Measurements from ENCODE around the gene MED23. TPM values are rescaled to one million over a fixed set of nuclear protein-coding genes. Genes with fewer than 3 reads are reported as not detected.
A peak's percentile ranks its signal among the peaks of the same experiment; 100 is the strongest.

MED23 gene
- total and polyA plus RNA-seq, 9 of the 15 experiments (the other 6 are each of a cell fraction or from before 2014, with no cell fraction given), result 13.7 to 61.2 (median 27.2) TPM

GRCh38 chr6:131627724-131628682 lies at the start of gene MED23 (continued):
- TF ChIP-seq ZHX1 (conservative IDR thresholded peaks at IDR 0.05; ENCODE audit: low read length) (peak; percentile 83; the same call in 1 of the 2 replicates), NKRF (IDR thresholded peaks at IDR 0.05; ENCODE audit: borderline replicate concordance) (peak; percentile 72; the same call in 1 of the 2 replicates), POLR2G (IDR thresholded peaks at IDR 0.05; ENCODE audit: low read depth, low read length) (peak; percentile 94), TEAD1 (CRISPR knock-in tag; IDR thresholded peaks at IDR 0.05) (peak; percentile 65 to 87), E2F3 (CRISPR knock-in tag; IDR thresholded peaks at IDR 0.05) (0 out of 2 replicates have a peak, but pooled peaks have one; percentile 44), CREB3 (tag; conservative IDR thresholded peaks at IDR 0.05; ENCODE audit: low read depth) (no peak), ILK (tag; IDR thresholded peaks at IDR 0.05; ENCODE audit: borderline replicate concordance, low read depth) (no peak), BACH1 (tag; IDR thresholded peaks at IDR 0.05) (no peak), DPF2 (IDR thresholded peaks at IDR 0.05) (peak; percentile 19; the same call in 1 of the 2 replicates), E2F6 (IDR thresholded peaks at IDR 0.05; ENCODE audit: borderline replicate concordance in 1 of 2, extremely low read depth in 1 of 2, insufficient read depth in 1 of 2, insufficient read length in 1 of 2, low read depth in 1 of 2, low read length in 1 of 2, poor library complexity in 1 of 2, severe bottlenecking in 1 of 2) (no peak), SP1 (CRISPR knock-in tag; IDR thresholded peaks at IDR 0.05) (peak; percentile 99), HMBOX1 (IDR thresholded peaks at IDR 0.05) (0 out of 2 replicates have a peak, but pooled peaks have one; percentile 48), HOMEZ (CRISPR knock-in tag; IDR thresholded peaks at IDR 0.05) (0 out of 2 replicates have a peak, but pooled peaks have one; percentile 18), FOXP1 (CRISPR knock-in tag; IDR thresholded peaks at IDR 0.05) (peak; percentile 90), GATAD2B (IDR thresholded peaks at IDR 0.05; ENCODE audit: borderline replicate concordance) (peak; percentile 80)
